ENCODE data around the gene ARHGAP40. TPM values are rescaled to one million over a fixed set of nuclear protein-coding genes. Genes with fewer than 3 reads are reported as not detected.

Gene ARHGAP40
- total and polyA plus RNA-seq, 9 of the 15 experiments (the other 6 are each of a cell fraction or from before 2014, with no cell fraction given): not detected

GRCh38 chr20:38573413-38573812 is 28.2 kb upstream of the ARHGAP40 start:
- CTCF ChIA-PET (ENCODE audit: low intra/inter-chr PET ratio): no interaction called here
- Histone ChIP-seq H4K20me1 (replicated peaks; ENCODE audit: control insufficient read depth, insufficient read depth, low read length) (no peaks in the 10 kb centered on the region), H3K9me1 (ENCODE audit: control insufficient read depth, insufficient read depth, low read length) (no peaks in the 10 kb centered on the region), H3K4me1 (replicated peaks in 1 of 2; ENCODE audit: control insufficient read depth in 2 of 2, insufficient read depth in 2 of 2, low read length in 2 of 2) (no peaks in the 10 kb centered on the region), H3K79me2 (ENCODE audit: control insufficient read depth, insufficient read depth, low read length) (no peaks in the 10 kb centered on the region), H3K36me3 (ENCODE audit: control insufficient read depth, insufficient read depth, low read length) (peaks cover 49% of the 10 kb centered on the region), H2AFZ (ENCODE audit: low read depth, low read length) (no peak overlapping the region), H3K4me3 (no peak overlapping the region), H3K9me3 (replicated peaks; ENCODE audit: control insufficient read depth, insufficient read depth, low read depth, low read length) (no peaks in the 10 kb centered on the region), H3K4me2 (ENCODE audit: insufficient read depth, low read length) (no peak overlapping the region), H3K9ac (ENCODE audit: insufficient read depth in 1 of 2, low read depth in 2 of 2, low read length in 2 of 2) (no peak overlapping the region), H3K27me3 (ENCODE audit: control insufficient read depth in 2 of 2, insufficient read depth in 2 of 2, low read length in 2 of 2) (no peaks in the 10 kb centered on the region), H3K27ac (ENCODE audit: extremely low read depth, low read depth, low read length) (no peak overlapping the region)
- FAIRE-seq (no peak), DNase-seq (ENCODE audit: extremely low read depth in 1 of 4, low spot score in 3 of 4) (no peak), ATAC-seq (no peak)
- intact Hi-C loops (cut with micrococcal nuclease): no loop called here
- in situ Hi-C loops (cut with MboI): no loop called here
- 87% methylated on average over 7 of the region's 7 CpGs for WGBS (ENCODE audit: insufficient coverage, low coverage, missing lambda C conversion rate)
- no TSS peak for BruUV-seq (replicated peaks)
- POLR2A ChIA-PET: interaction anchor here (1.0 kb wide), 1 partner anchor 48 kb away, joined by 3 read pairs; no protein-coding TSS in a partner anchor
- TF ChIP-seq POLR3G (IDR thresholded peaks at IDR 0.05; ENCODE audit: extremely low read depth, insufficient read length, insufficient replicate concordance) (no peak), HMG20A (CRISPR knock-in tag; conservative IDR thresholded peaks at IDR 0.05) (no peak), MIER1 (IDR thresholded peaks at IDR 0.05; ENCODE audit: low read depth) (no peak), DLX4 (CRISPR knock-in tag; IDR thresholded peaks at IDR 0.05) (no peak), ZNF75A (CRISPR knock-in tag; IDR thresholded peaks at IDR 0.05) (no peak), CHD7 (IDR thresholded peaks at IDR 0.05; ENCODE audit: low read depth, low read length) (no peak), HNRNPH1 (optimal IDR thresholded peaks at IDR 0.05; ENCODE audit: low read depth, low read length) (no peak), SAFB (IDR thresholded peaks at IDR 0.05; ENCODE audit: borderline replicate concordance, low read depth, low read length) (no peak)
- TF ChIP-seq, protein P1, sequence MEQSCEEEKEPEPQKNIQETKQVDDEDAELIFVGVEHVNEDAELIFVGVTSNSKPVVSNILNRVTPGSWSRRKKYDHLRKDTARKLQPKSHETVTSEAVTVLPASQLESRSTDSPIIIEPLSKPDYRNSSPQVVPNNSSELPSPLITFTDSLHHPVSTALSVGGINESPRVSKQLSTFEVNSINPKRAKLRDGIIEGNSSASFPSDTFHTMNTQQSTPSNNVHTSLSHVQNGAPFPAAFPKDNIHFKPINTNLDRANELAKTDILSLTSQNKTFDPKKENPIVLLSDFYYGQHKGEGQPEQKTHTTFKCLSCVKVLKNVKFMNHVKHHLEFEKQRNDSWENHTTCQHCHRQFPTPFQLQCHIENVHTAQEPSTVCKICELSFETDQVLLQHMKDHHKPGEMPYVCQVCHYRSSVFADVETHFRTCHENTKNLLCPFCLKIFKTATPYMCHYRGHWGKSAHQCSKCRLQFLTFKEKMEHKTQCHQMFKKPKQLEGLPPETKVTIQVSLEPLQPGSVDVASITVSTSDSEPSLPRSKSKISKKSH (CRISPR knock-in tag; IDR thresholded peaks at IDR 0.05): no peak

Measured in K562 (cell line).